NCI-H1417 treated with DMSO at 0.1 percent for 48 hours (cell line): Measurements from ENCODE around the gene TPGS2.
"Not testable (repeated sequence)": the region's sequence is repeated elsewhere in the genome, so short reads cannot be mapped to it uniquely, and the experiment has no call there.

ENCODE experiments used
- DNase-seq: peaks from one replicate; lab custom pipeline; 2025; lab: John Stamatoyannopoulos, UW

TPGS2 gene

GRCh38 chr18:36821681-36822080 lies 7.1 kb downstream of the TPGS2 start:
- no peak for DNase-seq

DNA sequence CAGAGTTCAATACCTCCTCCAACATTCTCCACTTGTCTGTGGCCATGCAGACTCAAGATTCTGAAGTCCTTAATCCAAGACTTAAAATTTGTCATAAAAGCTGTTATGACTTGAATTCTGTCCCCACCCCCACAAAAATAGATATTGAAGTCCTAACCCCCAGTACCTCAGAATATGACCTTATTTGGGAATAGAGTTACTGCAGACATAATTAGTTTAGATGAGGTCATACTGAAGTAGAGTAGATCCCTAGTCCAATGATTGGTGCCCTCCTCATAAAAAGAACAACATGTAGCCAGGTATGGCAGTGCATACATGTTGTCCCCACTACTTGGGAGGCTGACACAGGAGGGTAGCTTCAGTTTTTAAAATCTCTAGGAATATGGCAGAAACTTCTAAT lies 9.2 kb downstream of the TPGS2 start:
- no peak for DNase-seq

GRCh38 chr18:36818652-36819051 lies 10.2 kb downstream of the TPGS2 start:
- DNase-seq, result no peak

GRCh38 chr18:36817039-36817438 lies 11.8 kb downstream of the TPGS2 start:
- no peak for DNase-seq

DNA sequence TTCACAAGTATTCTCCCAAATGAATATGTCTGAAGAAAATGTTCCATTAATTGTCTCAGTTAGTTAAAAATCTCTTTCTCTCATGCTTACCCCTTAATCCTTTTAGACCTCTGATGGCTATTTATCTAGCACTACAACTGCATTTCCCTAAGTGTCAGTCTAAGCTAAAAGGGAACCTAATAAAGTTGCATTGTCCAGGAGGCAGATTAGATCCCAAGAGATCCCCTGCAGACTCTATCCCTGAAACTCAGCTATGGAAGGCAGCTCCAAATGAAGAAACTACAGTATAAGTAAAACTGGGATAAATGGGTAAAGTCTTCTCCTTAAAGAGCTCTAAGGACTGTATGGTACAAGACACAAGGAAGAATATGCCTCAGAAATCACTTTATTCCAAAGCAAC lies 12.7 kb downstream of the TPGS2 start:
- not testable (repeated sequence) for DNase-seq

DNA sequence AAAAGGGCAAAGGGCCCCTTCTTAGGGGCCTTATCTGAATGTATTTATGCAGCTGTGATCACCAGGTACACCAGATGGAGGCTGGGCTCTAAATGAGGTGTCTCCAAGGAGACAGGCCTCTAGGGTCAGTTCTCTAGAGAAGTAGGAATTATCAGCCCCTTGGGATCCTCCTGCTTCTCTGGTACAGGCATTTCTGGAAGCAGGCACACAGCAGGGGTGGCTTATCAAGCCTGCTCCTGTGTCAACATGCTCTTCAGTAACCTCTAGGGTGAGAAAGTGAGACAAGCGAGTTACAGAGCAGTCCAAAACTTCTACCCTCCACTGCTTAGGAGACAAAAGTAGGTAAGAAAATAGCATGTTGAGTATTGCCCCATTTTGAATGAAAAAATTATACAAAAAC lies 13.8 kb downstream of the TPGS2 start:
- no peak for DNase-seq

GRCh38 chr18:36813824-36814223 lies 15.0 kb downstream of the TPGS2 start:
- no peak for DNase-seq

DNA sequence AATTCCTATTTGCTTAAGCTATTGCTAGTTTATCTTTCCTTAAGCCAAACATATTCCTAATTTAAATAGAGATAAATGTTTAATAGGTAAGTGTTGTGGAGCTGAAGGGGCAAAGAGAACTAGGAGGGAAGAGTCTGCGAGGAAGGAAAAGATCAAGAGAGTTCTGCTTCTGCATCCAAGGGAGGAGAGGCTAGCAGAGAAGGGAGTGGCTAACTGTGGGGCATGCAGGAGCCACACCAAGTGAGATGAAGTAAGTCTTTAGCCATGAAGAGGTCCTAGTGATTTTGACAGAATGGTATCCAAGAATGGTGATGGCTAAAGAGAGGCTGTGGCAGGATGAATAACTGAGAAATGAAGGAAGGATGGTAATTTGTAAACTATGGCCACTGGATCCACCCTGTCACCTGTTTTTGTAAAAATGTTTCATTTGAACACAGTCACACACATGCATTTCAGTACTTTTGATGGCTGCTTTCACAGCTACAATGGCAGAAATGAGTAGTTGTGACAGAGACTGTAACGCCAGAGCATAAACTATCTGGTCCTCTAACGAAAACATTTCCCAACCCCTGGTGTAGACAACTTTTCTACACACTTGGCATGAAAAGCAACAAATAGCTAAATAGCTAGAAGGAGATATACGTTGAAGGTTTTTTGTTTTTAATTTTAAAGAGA lies 15.6 kb downstream of the TPGS2 start:
- DNase-seq, result no peak

DNA sequence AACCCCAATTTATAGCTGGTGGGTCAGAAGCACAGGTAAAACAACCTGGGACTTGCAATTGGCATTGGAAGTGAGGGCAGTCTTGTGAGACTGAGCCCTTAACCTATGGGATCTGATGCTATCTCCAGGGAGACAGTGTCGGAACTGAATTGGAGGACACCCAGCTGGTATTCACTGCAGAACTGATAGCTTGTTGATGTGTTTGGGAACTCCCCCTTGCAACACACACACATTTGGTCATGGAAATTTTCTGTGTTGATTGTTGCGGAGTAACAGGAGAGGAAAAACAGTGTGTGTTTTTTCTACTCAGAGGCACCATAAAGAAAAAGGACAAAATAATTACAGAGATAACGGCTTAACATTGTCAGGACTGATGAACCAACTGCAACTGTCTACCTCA lies 16.1 kb downstream of the TPGS2 start:
- no peak for DNase-seq

GRCh38 chr18:36811955-36812354 lies 16.8 kb downstream of the TPGS2 start:
- DNase-seq, result no peak

GRCh38 chr18:36811430-36811829 lies 17.4 kb downstream of the TPGS2 start:
- no peak for DNase-seq

DNA sequence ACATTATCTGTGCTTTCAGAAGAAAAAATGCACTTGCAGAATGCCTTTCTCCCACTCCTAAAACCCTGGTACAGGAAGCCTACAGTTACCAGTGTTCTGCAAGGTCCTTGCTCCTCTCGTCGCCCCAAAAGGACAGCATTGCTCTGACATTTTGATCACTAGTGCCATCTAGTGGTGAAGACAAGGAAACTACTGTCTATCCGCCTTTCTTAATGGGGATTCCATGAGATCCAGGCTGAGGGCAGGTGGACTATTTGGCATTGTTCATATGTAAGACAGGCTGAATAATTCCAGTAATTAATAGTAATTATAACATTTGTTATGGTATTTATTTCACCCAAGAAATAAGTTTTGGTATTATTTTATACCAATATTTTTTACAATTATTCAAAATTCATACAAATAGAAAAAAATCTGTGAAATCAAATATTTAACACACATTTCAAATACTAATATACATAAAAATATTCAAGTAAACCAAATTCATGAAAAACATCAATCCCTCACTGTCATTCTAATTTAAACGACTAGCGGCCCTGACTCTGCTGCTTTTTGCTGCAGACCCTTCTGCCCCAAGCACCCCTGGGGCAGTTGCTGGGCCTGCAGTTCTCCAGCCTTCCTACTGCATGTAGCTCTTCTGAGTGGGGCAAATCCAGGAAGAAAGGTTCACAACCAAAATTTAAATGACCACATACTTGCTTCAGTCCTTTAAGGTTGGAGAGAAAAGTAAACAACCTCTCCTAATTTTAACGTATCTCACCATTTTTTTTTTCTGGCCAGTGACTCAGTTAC lies 19.0 kb downstream of the TPGS2 start:
- peak; percentile 77 for DNase-seq

DNA sequence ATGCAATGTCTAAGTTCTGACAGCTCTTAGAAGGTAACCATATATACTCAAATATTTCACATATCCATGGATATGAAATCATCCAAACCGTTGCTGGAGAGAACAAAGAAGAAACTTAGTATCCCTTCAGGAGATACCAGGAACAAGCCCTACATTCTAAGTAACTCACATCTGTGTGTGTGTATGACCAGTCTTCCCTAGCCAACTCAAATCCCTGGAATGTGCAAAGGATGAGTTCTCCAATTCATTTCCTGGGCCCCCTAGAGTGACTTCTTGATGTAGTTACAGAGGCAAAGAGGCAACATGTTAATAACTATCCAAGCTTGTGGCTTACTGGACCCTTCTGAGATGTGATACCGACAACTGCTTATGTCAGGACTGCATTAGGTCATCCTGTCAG lies 20.1 kb downstream of the TPGS2 start:
- DNase-seq, result no peak

- no peak for DNase-seq
Measured at GRCh38 chr18:36805105-36805504, 23.7 kb downstream of the TPGS2 start.

GRCh38 chr18:36798738-36799473 lies 29.9 kb downstream of the TPGS2 start:
- no peak for DNase-seq

DNA sequence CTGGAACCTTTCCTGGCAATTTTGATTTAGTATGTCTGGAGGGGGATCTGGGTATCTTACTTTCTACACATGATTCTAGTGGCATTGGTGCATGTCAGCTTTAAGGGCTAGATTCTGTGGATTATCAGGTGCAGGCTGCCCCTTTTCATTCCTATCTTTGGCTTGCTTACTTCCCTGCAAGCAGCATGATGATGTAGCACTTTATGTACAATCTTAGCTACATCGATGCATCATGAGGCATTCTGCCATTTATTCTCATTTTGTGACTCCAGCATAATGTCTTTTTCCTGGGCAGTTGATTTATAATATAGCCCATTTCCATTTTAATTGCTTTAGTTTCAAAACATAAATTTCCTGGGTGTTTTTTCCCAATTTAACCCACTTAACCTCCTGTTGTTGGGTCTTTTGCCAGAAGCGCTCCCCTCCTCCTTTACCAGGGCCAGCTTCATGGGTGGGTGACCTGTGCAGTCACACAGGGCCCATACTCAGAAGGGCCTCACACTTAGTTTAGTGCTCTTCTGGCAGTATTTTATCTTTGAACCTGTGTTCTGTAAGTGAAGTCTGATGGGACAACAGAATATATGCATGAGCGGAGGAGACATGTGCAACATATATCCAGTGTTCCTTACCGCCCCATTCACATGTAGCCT lies 36.0 kb downstream of the TPGS2 start:
- DNase-seq, result no peak

- DNase-seq, result no peak
Measured at GRCh38 chr18:36786686-36787085, 42.1 kb downstream of the TPGS2 start.

GRCh38 chr18:36783792-36784191 lies 45.0 kb downstream of the TPGS2 start:
- DNase-seq, result no peak

- no peak for DNase-seq
Measured at GRCh38 chr18:36782710-36783109, 46.1 kb downstream of the TPGS2 start.

DNA sequence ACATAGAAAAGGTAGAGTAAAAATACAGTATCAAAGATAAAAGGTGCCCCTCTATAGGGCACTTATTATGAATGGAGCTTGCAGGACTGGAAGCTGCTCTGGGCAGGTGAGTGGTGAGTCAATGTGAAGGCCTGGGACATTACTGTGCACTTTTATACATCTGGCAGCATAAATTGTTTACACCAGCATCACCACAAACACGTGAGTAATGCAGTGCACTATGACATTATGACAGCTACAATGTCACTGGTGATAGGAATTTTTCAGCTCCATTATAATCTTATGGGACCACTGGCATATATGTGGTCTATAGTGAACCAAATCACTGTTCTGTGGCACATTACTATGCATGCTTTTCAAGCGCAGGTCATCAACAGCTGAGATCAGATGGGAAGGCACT lies 48.1 kb downstream of the TPGS2 start:
- no peak for DNase-seq

GRCh38 chr18:36777566-36777965 lies 51.2 kb downstream of the TPGS2 start:
- DNase-seq, result no peak

DNA sequence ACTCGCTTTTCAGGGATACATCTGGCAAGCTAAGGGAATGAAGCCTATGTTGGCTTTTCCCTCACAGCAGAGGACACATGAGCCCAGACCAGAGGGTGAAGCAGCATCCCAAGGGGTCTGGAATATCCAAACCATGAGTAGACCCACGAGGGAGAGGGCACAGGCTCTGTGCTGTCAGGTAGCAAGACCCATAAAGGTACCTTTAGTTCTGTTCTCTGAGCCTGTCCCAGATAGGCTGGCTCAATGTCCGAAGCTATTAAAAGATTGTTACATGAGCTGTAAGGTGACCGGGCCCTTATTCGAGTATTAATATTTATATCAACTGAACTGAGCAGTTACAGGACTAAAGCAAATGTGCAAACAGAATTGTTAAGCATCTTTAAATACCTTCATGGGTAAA lies 52.2 kb downstream of the TPGS2 start:
- no peak for DNase-seq

GRCh38 chr18:36775396-36775795 lies 53.4 kb downstream of the TPGS2 start:
- DNase-seq, result no peak
